NB4 (cell line): ENCODE data around the gene SLC44A4.

Experiments
- CTCF ChIP-seq: IDR thresholded peaks from one replicate; pipeline ENCODE4 v1.5.1; 2012; ENCODE audit warnings: low read depth, low read length
- MAX ChIP-seq: IDR thresholded peaks from 2 replicates; pipeline ENCODE4 v1.6.1; 2011; ENCODE audit warnings: low read depth, low read length
- MYC ChIP-seq: IDR thresholded peaks from 2 replicates; pipeline ENCODE4 v1.6.1; 2011; ENCODE audit warnings: low read depth, low read length
- POLR2A ChIP-seq: IDR thresholded peaks from 2 replicates; pipeline ENCODE4 v1.6.1; 2011; ENCODE audit warnings: mild to moderate bottlenecking; ENCODE audit not compliant: insufficient read length; ENCODE audit errors: extremely low read depth

DNA sequence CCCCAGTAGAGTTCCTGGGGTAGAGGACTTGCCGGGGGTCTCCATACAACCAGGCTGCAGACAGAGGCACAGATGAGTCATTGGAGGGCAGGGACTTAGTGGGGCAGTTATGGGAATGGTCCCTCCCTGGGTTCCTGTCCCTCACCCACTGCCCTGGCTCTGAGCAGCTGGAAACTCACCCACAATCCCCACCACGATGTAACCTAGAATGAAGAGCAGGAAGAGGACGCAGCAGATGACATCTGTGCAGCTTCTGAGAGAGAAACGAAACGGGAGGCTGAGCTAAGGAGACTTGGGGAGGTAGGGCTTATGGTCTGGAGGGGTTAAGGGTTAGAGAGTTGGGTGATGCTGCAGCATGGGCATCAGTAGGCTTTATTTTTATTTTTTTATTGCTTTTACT lies 2.9 kb downstream of the SLC44A4 start:
- TF ChIP-seq CTCF: no peak
- TF ChIP-seq POLR2A: no peak
- no peak for TF ChIP-seq MAX
- TF ChIP-seq MYC: no peak
